EL (cell line): ENCODE data around the gene ARID3A.
"Not testable (repeated sequence)": the region's sequence is repeated elsewhere in the genome, so short reads cannot be mapped to it uniquely, and the experiment has no call there.

Experiments used
- DNase-seq: peaks from one replicate; pipeline ENCODE4 v3.0.0-alpha.2; 2016

The ARID3A gene

DNA sequence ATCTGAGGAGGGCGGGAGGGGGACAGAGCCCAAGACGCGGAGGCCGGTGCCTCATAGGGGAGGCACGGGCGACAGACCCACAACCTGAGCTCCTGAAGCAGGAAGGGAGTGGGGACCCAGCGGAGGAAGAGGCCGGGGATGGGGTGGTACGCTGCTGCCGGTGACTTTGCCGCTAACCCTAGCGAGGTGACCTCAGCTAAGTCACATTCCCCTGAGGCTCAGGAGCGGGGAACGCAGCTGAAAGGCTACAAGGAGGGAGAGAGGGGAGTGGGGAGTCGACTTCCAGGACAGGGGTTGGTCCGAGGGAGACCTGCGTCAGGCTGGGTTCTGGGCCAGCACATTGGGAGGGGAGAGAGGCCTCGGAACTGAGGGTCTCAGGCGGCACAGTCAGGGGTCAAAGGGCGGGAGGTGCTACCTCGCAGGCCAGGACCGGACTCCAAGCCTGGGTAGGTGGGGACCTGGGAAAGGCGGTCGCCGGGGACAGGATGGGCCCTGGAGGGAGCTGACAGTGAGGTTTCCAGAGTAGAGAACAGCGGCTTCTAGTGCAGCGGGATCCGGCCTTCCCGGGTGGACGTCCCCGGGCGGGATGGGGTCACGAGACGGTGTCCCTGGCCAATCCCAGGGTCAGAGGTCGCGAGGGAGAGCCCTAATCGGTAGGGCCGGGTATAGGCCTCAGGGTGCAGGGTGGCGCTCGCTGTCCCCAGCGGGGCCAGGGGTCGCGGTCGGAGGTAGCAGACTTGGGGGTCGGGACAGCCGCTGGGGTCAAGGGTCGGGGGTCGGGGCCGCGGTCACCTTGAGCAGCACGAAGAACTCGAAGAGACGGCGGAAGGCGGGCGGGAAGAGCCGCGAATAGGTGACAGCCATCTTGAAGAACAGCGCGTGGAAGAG, 94.4 kb downstream of the ARID3A start:
- no peak for DNase-seq

DNA sequence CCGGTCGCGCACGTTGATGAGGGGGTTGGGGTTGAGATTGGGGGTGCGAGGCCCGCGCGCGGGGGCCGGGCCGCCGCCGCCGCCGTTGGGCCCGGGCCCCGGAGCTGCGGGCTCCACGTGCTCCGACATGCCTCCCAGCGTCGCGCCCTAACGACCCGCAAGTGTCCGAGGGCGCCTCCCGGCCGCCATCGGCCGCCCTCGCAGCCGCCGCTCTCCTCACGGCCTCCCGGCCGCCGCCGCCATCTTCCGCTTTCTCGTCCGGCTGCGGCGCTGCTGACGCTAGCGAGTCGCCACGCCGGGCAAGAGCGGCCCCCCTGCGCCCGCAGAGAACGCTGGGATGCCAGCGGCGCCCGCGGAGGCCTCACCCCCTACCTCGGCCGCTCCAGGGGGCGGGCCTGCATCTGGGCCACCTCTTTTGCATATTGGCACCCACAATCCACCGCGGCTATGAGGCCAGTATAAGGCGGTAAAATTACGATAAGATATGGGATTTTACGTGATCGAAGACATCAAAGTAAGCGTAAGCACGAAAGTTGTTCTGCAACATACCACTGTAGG, 95.1 kb downstream of the ARID3A start, which contains the start of gene TMEM259:
Gene TMEM259 (minus strand): TSS at position 256 of the 558 bp plus-strand sequence. CDS start 127 bp downstream, at position 129.
- peak; percentile 97 for DNase-seq

DNA sequence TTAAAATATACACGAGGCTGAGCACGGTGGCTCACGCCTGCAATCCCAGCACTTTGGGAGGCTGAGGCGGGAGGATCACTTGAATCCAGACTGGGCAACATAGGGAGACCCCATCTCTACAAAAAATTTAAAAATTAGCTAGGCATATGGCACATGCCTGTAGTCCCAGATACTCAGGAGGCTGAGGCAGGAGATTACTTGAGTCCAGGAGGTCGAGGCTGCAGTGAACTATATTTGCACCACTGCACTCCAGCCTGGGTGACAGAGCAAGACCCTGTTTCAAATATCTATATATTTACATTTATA, 98.0 kb downstream of the ARID3A start:
- DNase-seq: not testable (repeated sequence)

DNA sequence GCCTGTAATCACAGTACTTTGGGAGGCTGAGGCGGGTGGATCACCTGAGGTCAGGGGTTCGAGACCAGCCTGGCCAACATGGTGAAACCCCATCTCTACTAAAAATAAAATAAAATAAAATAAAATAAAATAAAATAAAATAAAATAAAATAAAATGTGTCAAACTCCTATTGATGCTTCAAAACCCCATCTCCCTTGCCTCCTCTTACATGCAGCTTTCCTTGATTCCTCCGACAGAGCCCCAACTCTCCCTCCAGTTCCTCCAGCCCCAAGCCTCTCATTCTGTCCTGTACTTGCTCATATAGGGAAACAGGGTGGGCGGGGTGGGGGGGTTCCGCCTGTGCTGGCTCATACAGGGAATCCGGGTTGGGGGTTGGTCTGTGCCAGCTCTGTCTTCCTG, 99.2 kb downstream of the ARID3A start:
- DNase-seq: not testable (repeated sequence)
